Chondrocyte (in vitro differentiated cells): ENCODE measurements around the gene PASK. TPM values are rescaled to one million over a fixed set of nuclear protein-coding genes. Genes with fewer than 3 reads are reported as not detected.
A peak's percentile ranks its signal among the peaks of the same experiment; 100 is the strongest.

Experiments used
- DNase-seq: peaks from one replicate; pipeline ENCODE4 v3.0.0; 2021; ENCODE audit warnings: mixed read lengths, low spot score
- H3K27ac Mint-ChIP-seq: one replicate; pipeline ENCODE4 v1.8.0; 2021; ENCODE audit warnings: mild to moderate bottlenecking, moderate library complexity, mixed read lengths; ENCODE audit not compliant: unreplicated experiment
- H3K27me3 Mint-ChIP-seq: 2 replicates; pipeline ENCODE4 v1.8.0; 2021; ENCODE audit warnings: low read depth, mixed read lengths
- H3K36me3 Mint-ChIP-seq: 2 replicates; pipeline ENCODE4 v1.8.0; 2021; ENCODE audit warnings: low read depth, mixed read lengths
- H3K4me1 Mint-ChIP-seq: 2 replicates; pipeline ENCODE4 v1.8.0; 2021; ENCODE audit warnings: low read depth, mild to moderate bottlenecking, mixed read lengths
- H3K4me3 Mint-ChIP-seq: one replicate; pipeline ENCODE4 v1.8.0; 2021; ENCODE audit warnings: mild to moderate bottlenecking, moderate library complexity, mixed read lengths; ENCODE audit not compliant: unreplicated experiment
- H3K9me3 Mint-ChIP-seq: 2 replicates; pipeline ENCODE4 v1.8.0; 2021; ENCODE audit warnings: low read depth, mixed read lengths
- CTCF ChIP-seq: fragments of 200-600 bp; sonication (generic); IDR thresholded peaks from 2 replicates; pipeline ENCODE4 v1.5.0; 2021; ENCODE audit warnings: antibody characterized with exemption, mild to moderate bottlenecking, moderate library complexity
- total RNA-seq: library from RNA; stranded (reverse); gene quantifications from 3 replicates; pipeline ENCODE4 v1.2.1, GENCODE V29; 2021

Gene PASK
- total RNA-seq, 1 donor from 2014 or later = 4.5 TPM

- H3K4me1 Mint-ChIP-seq = no peaks in the 10 kb centered on the region
- no peak overlapping the region for H3K27ac Mint-ChIP-seq
- no peak for DNase-seq
- H3K27me3 Mint-ChIP-seq = no peaks in the 10 kb centered on the region
- no peak overlapping the region for H3K4me3 Mint-ChIP-seq
- H3K36me3 Mint-ChIP-seq = no peaks in the 10 kb centered on the region
- no peaks in the 10 kb centered on the region for H3K9me3 Mint-ChIP-seq
- no peak for TF ChIP-seq CTCF
These were observed 35.6 kb upstream of the PASK start for GRCh38 chr2:241184901-241185300.

- Mint-ChIP-seq H3K27me3 (no peaks in the 10 kb centered on the region), H3K4me1 (no peaks in the 10 kb centered on the region), H3K9me3 (no peaks in the 10 kb centered on the region), H3K27ac (no peak overlapping the region), H3K4me3 (no peak overlapping the region), H3K36me3 (peaks cover 5% of the 10 kb centered on the region)
- no peak for TF ChIP-seq CTCF
- DNase-seq = no peak
These were observed 33.9 kb upstream of the PASK start for GRCh38 chr2:241183221-241183620.

- TF ChIP-seq CTCF = no peak
- DNase-seq = no peak
- no peaks in the 10 kb centered on the region for H3K27me3 Mint-ChIP-seq
- H3K27ac Mint-ChIP-seq = no peak overlapping the region
- no peak overlapping the region for H3K4me3 Mint-ChIP-seq
- H3K36me3 Mint-ChIP-seq = peaks cover 5% of the 10 kb centered on the region
- H3K4me1 Mint-ChIP-seq = no peaks in the 10 kb centered on the region
- H3K9me3 Mint-ChIP-seq = no peaks in the 10 kb centered on the region
These were observed 33.4 kb upstream of the PASK start for GRCh38 chr2:241182531-241183133.

GRCh38 chr2:241182126-241182525, 32.9 kb upstream of the PASK start:
- Mint-ChIP-seq H3K9me3 (no peaks in the 10 kb centered on the region), H3K4me3 (no peak overlapping the region), H3K27ac (no peak overlapping the region), H3K4me1 (no peaks in the 10 kb centered on the region), H3K27me3 (no peaks in the 10 kb centered on the region), H3K36me3 (peaks cover 5% of the 10 kb centered on the region)
- no peak for TF ChIP-seq CTCF
- DNase-seq = no peak

- peaks cover 5% of the 10 kb centered on the region for H3K36me3 Mint-ChIP-seq
- no peak overlapping the region for H3K4me3 Mint-ChIP-seq
- no peaks in the 10 kb centered on the region for H3K4me1 Mint-ChIP-seq
- DNase-seq = peak; percentile 74
- H3K27ac Mint-ChIP-seq = no peak overlapping the region
- no peak for TF ChIP-seq CTCF
- no peaks in the 10 kb centered on the region for H3K27me3 Mint-ChIP-seq
- no peaks in the 10 kb centered on the region for H3K9me3 Mint-ChIP-seq
These were observed 31.2 kb upstream of the PASK start for GRCh38 chr2:241180495-241180894.
